ENCODE data around the gene STPG2.

- no peak for TF ChIP-seq CTCF (conservative IDR thresholded peaks at IDR 0.05 in 1 of 2, IDR thresholded peaks at IDR 0.05 in 1 of 2; ENCODE audit: extremely low read depth in 1 of 2, insufficient read depth in 1 of 2, low read depth in 1 of 2, low read length in 2 of 2)
- TF ChIP-seq EZH2 (IDR thresholded peaks at IDR 0.05; ENCODE audit: borderline replicate concordance, low read length): no peak
Measured at GRCh38 chr4:97836662-97837061, 306.6 kb downstream of the STPG2 start.
